ENCODE data around the gene ZNF581. TPM values are rescaled to one million over a fixed set of nuclear protein-coding genes. Genes with fewer than 3 reads are reported as not detected.
A peak's percentile ranks its signal among the peaks of the same experiment; 100 is the strongest.

ZNF581 gene
- polyA plus RNA-seq, 3 donors from 2014 or later, result 8.4 to 24.9 (median 20.6) TPM

- Mint-ChIP-seq H3K27ac (peak within 1 kb of the TSS; percentile 80 to 98 (median 96)), H3K36me3 (peaks cover 0 to 4% (median 4%) of the 10 kb centered on the region in 3 donors), H3K4me1 (peaks cover 22 to 28% of the 10 kb centered on the region in 2 donors), H3K27me3 (ENCODE audit: low read depth in 3 of 3) (peaks cover 5 to 10% (median 8%) of the 10 kb centered on the region in 3 donors), H3K4me3 (peak within 1 kb of the TSS; percentile 85 to 94 (median 88)), H3K9me3 (no peaks in the 10 kb centered on the region)
- peak; percentile 92 to 94 (median 93) for DNase-seq
Measured at GRCh38 chr19:55624109-55625003, 19.1 kb upstream of the ZNF581 start, which contains the start of gene ZNF784. Gene ZNF784, minus strand, starts transcription at chr19:55624566. Its CDS starts 5 bp downstream, at chr19:55624561.

DNA sequence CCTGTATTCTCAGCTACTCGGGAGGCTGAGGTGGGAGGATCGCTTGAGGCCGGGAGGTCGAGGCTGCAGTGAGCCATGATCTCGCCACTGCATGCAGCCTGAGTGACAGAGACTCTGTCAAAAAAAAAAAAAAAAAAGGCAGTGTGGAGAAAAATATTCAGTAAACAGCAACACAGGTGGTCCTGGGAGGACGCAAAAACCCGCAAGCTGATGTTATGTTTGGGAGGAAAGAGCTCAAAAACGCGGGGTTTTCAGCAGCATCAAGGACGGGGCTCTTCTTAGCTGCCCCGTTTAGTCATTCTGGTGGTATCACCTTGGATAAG lies 18.5 kb upstream of the ZNF581 start:
- Mint-ChIP-seq H3K9me3 (no peaks in the 10 kb centered on the region), H3K27ac (peak overlapping the region; percentile 80 to 98 (median 96)), H3K4me1 (peaks cover 22 to 28% of the 10 kb centered on the region in 2 donors), H3K27me3 (ENCODE audit: low read depth in 3 of 3) (peaks cover 5 to 10% (median 8%) of the 10 kb centered on the region in 3 donors), H3K36me3 (peaks cover 0 to 4% (median 4%) of the 10 kb centered on the region in 3 donors), H3K4me3 (peak overlapping the region; percentile 85 to 94 (median 88))
- no peak for DNase-seq

DNA sequence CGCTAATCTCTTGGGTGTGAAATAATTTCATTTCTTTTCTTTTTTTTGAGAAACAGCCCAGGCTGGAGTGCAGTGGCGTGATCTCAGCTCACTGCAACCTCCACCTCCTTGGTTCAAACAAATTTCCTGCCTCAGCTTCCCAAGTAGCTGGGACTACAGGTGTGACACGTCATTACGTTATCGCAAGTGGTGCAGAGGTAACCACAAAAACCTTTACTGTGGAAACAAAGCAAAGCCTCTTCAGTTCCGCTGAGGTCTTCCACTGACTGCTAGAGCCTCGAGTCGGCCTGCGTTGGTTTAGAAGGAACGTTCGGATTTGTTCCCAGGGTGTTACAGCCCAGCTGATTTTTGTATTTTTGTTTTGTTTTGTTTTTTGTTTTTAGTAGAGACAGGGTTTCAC lies 17.1 kb upstream of the ZNF581 start:
- H3K9me3 Mint-ChIP-seq, result no peaks in the 10 kb centered on the region
- DNase-seq, result peak in 1 of 3 donors; percentile 13
- H3K27me3 Mint-ChIP-seq (ENCODE audit: low read depth in 3 of 3), result peaks cover 5 to 10% (median 8%) of the 10 kb centered on the region in 3 donors
- H3K4me3 Mint-ChIP-seq, result peak overlapping the region in 1 of 5 donors; percentile 29
- peak overlapping the region in 1 of 6 donors; percentile 29 for H3K27ac Mint-ChIP-seq
- H3K4me1 Mint-ChIP-seq, result peaks cover 15 to 20% of the 10 kb centered on the region in 2 donors
- peaks cover 0 to 4% (median 4%) of the 10 kb centered on the region in 3 donors for H3K36me3 Mint-ChIP-seq

DNA sequence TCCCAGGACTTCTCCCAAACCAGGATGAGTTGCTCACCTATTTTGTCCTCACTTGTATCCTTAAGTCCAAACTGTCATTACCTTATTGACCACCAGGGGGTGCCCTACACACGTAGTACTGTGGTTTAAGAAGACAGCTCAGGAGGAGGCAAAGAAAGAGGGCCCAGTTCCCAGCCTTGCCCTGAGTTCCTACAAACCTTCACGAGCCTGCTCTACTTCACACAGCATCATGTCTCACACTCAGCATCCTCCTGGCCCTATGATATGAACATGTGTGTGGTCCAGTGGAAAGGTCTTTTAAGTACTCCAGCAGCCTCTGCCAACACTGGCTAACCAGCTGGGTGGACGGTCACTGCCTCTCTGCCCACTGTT lies 11.0 kb upstream of the ZNF581 start:
- Mint-ChIP-seq H3K27ac (peak overlapping the region; percentile 4 to 84 (median 48)), H3K4me3 (peak overlapping the region in 4 of 5 donors; percentile 5 to 39 (median 23)), H3K9me3 (no peaks in the 10 kb centered on the region), H3K27me3 (ENCODE audit: low read depth in 3 of 3) (peaks cover 7 to 16% (median 16%) of the 10 kb centered on the region in 3 donors), H3K4me1 (peaks cover 37 to 42% of the 10 kb centered on the region in 2 donors), H3K36me3 (no peaks in the 10 kb centered on the region)
- peak; percentile 83 to 87 (median 85) for DNase-seq

- Mint-ChIP-seq H3K9me3 (no peaks in the 10 kb centered on the region), H3K4me1 (peaks cover 45 to 52% of the 10 kb centered on the region in 2 donors), H3K27ac (peak overlapping the region in 2 of 6 donors; percentile 68 to 100), H3K27me3 (ENCODE audit: low read depth in 3 of 3) (peaks cover 7 to 19% (median 18%) of the 10 kb centered on the region in 3 donors), H3K4me3 (peak overlapping the region; percentile 18 to 100 (median 97)), H3K36me3 (peaks cover under 1 to 4% (median 3%) of the 10 kb centered on the region in 3 donors)
- DNase-seq, result no peak
Measured at GRCh38 chr19:55633861-55634260, 9.6 kb upstream of the ZNF581 start.

DNA sequence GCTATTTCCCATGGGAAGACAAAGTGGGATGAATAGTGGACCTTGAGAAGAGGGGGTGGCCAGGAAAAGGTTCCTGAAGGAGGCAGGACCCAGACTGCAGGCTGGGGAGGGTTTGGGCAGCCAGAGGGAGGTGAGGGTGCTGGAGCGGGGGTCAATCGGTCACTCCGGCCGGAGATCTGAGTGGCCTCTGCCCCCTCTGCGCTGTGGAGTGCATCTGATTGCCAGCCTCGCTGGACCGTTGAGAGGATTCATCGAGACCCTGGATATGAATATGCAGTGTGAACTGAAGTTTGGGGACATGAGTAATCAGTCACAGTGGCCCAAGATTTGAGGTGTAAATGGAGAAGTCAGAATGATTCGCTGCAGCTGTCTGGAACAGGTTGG lies 8.1 kb upstream of the ZNF581 start:
- peaks cover 60 to 61% of the 10 kb centered on the region in 2 donors for H3K4me1 Mint-ChIP-seq

GRCh38 chr19:55635856-55636440 lies 7.5 kb upstream of the ZNF581 start:
- Mint-ChIP-seq H3K9me3 (no peaks in the 10 kb centered on the region), H3K4me3 (peak overlapping the region; percentile 97 to 100 (median 98)), H3K27ac (peak overlapping the region; percentile 97 to 100 (median 100)), H3K36me3 (peaks cover 3 to 4% (median 3%) of the 10 kb centered on the region in 3 donors), H3K27me3 (ENCODE audit: low read depth in 3 of 3) (peaks cover 10 to 19% (median 18%) of the 10 kb centered on the region in 3 donors), H3K4me1 (peaks cover 63 to 64% of the 10 kb centered on the region in 2 donors)
- DNase-seq, result no peak

More for the DNA sequence above, 8.1 kb upstream of the ZNF581 start:
- peak in 1 of 3 donors; percentile 14 for DNase-seq
- Mint-ChIP-seq H3K9me3 (no peaks in the 10 kb centered on the region), H3K4me3 (peak overlapping the region; percentile 97 to 100 (median 98)), H3K27me3 (ENCODE audit: low read depth in 3 of 3) (peaks cover 7 to 19% (median 18%) of the 10 kb centered on the region in 3 donors), H3K27ac (peak overlapping the region; percentile 97 to 100 (median 100)), H3K36me3 (peaks cover 3 to 4% (median 3%) of the 10 kb centered on the region in 3 donors)

- peak overlapping the region; percentile 97 to 100 (median 98) for H3K4me3 Mint-ChIP-seq
Measured at GRCh38 chr19:55636723-55637122, 6.7 kb upstream of the ZNF581 start.

DNA sequence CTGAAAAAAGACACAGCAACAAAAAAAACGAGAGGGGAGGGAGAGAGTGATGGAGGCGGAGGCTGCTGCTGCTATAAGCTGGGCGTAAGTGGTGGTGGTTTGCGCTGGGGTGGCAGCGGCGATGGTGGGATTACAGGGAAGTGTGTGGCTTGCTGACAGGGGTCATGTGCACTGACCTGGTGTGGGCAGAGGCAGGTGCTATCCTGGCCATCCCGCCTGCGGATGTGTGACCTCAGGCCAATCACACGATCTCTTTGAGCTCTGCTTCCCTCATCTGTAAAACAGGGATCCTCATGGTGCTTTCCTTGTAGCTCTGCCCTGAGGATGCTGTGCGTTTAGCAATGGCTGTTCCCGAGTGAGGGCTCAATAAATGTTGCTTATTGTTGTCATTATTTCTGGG lies 5.9 kb upstream of the ZNF581 start:
- peak overlapping the region in 4 of 5 donors; percentile 26 to 59 (median 44) for H3K4me3 Mint-ChIP-seq
- H3K9me3 Mint-ChIP-seq, result no peaks in the 10 kb centered on the region
- no peak for DNase-seq
- peaks cover 66 to 68% of the 10 kb centered on the region in 2 donors for H3K4me1 Mint-ChIP-seq
- peak overlapping the region; percentile 21 to 80 (median 49) for H3K27ac Mint-ChIP-seq
- peaks cover 10 to 14% (median 14%) of the 10 kb centered on the region in 3 donors for H3K27me3 Mint-ChIP-seq (ENCODE audit: low read depth in 3 of 3)
- peaks cover 3 to 4% (median 3%) of the 10 kb centered on the region in 3 donors for H3K36me3 Mint-ChIP-seq

More at GRCh38 chr19:55636723-55637122, 6.7 kb upstream of the ZNF581 start:
- Mint-ChIP-seq H3K9me3 (no peaks in the 10 kb centered on the region), H3K27me3 (ENCODE audit: low read depth in 3 of 3) (peaks cover 10 to 19% (median 18%) of the 10 kb centered on the region in 3 donors), H3K4me1 (peaks cover 67 to 68% of the 10 kb centered on the region in 2 donors), H3K36me3 (peaks cover 3 to 4% (median 3%) of the 10 kb centered on the region in 3 donors), H3K27ac (peak overlapping the region; percentile 97 to 100 (median 100))
- no peak for DNase-seq

DNA sequence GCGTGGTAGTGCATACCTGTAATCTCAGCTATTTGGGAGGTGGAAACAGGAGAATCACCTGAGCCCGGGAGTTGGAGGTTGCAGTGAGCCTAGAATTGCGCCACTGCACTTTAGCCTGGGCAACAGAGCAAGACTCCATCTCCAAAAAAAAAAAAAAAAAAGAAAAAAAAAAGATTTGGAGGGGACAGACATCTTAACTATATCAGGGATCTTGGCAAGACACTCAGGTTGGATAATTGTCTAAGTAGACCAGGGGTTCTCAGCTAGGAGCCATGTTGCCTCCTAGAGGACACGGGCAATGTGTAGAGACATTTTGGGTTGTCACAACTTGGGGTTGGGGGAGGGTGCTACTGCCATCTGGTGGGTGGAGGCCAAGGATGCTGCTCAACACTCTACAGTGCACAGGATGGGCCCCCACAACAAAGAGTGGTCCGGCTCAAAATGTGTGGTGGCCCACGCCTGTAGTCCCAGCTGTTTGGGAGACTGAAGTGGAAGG lies 4.5 kb upstream of the ZNF581 start:
- Mint-ChIP-seq H3K4me1 (peaks cover 73 to 74% of the 10 kb centered on the region in 2 donors), H3K36me3 (peaks cover 3 to 4% (median 3%) of the 10 kb centered on the region in 3 donors), H3K4me3 (peak overlapping the region; percentile 38 to 73 (median 58)), H3K9me3 (no peaks in the 10 kb centered on the region), H3K27me3 (ENCODE audit: low read depth in 3 of 3) (peaks cover 11 to 14% (median 13%) of the 10 kb centered on the region in 3 donors), H3K27ac (peak overlapping the region in 5 of 6 donors; percentile 72 to 84 (median 75))
- DNase-seq, result peak; percentile 48 to 56 (median 55)

GRCh38 chr19:55640043-55640576 lies 3.3 kb upstream of the ZNF581 start:
- Mint-ChIP-seq H3K27ac (peak overlapping the region; percentile 66 to 79 (median 76)), H3K4me3 (peak overlapping the region; percentile 75 to 83 (median 79)), H3K27me3 (ENCODE audit: low read depth in 3 of 3) (peaks cover 7 to 9% (median 9%) of the 10 kb centered on the region in 3 donors), H3K4me1 (peaks cover 66 to 73% of the 10 kb centered on the region in 2 donors), H3K36me3 (peaks cover 3 to 4% (median 3%) of the 10 kb centered on the region in 3 donors), H3K9me3 (no peaks in the 10 kb centered on the region)
- DNase-seq, result peak; percentile 56 to 64 (median 61)

GRCh38 chr19:55640577-55641425 lies 2.6 kb upstream of the ZNF581 start, which contains the start of gene ZNF580:
Gene ZNF580, plus strand, starts transcription at chr19:55641002. Its CDS starts 1,507 bp downstream, at chr19:55642509.
- H3K4me1 Mint-ChIP-seq, result peaks cover 59 to 69% of the 10 kb centered on the region in 2 donors
- H3K36me3 Mint-ChIP-seq, result peaks cover 3 to 4% (median 3%) of the 10 kb centered on the region in 3 donors
- H3K27ac Mint-ChIP-seq, result peak within 1 kb of the TSS; percentile 79 to 92 (median 86)
- H3K9me3 Mint-ChIP-seq, result no peaks in the 10 kb centered on the region
- peak within 1 kb of the TSS; percentile 88 to 94 (median 89) for H3K4me3 Mint-ChIP-seq
- DNase-seq, result peak; percentile 50 to 56 (median 52)
- H3K27me3 Mint-ChIP-seq (ENCODE audit: low read depth in 3 of 3), result peaks cover 5 to 9% (median 6%) of the 10 kb centered on the region in 3 donors

All from immature natural killer cell (primary cell).